GM12878 (cell line): ENCODE results near the gene ZNF678. TPM values are rescaled to one million over a fixed set of nuclear protein-coding genes. Genes with fewer than 3 reads are reported as not detected.

Experiments used
- ATF7 ChIP-seq: fragments of 450-650 bp; IDR thresholded peaks from 2 replicates; pipeline ENCODE4 v1.6.1; 2016; ENCODE audit warnings: low read depth, mild to moderate bottlenecking
- BACH1 ChIP-seq: fragments of 450-650 bp; IDR thresholded peaks from 2 replicates; pipeline ENCODE4 v1.6.1; 2017; ENCODE audit warnings: mild to moderate bottlenecking, borderline replicate concordance
- BHLHE40 ChIP-seq, 2 experiments: fragments of 450-650 bp in 1 of 2; IDR thresholded peaks; 2 replicates each; pipeline ENCODE4 v1.6.1; 2011 to 2017; ENCODE audit warnings: low read depth in 2 of 2, borderline replicate concordance in 1 of 2, improper control_type of control experiment in 1 of 2, low read length in 1 of 2, mild to moderate bottlenecking in 1 of 2
- CREM ChIP-seq: IDR thresholded peaks from 2 replicates; pipeline ENCODE4 v1.6.1; 2014; ENCODE audit warnings: antibody characterized with exemption, low read depth
- FOS ChIP-seq: IDR thresholded peaks from 3 replicates; pipeline ENCODE4 v1.6.1; 2011; ENCODE audit warnings: borderline replicate concordance; ENCODE audit not compliant: insufficient read length; ENCODE audit errors: extremely low read depth
- GABPA ChIP-seq: IDR thresholded peaks from 2 replicates; pipeline ENCODE4 v1.6.1; 2014; ENCODE audit warnings: antibody characterized with exemption, low read depth, mild to moderate bottlenecking, inconsistent platforms
- HCFC1 ChIP-seq: fragments of 150-350 bp; IDR thresholded peaks from 2 replicates; pipeline ENCODE4 v1.6.1; 2014; ENCODE audit warnings: low read length
- IKZF1 ChIP-seq: fragments of 450-650 bp; conservative IDR thresholded peaks from 2 replicates; pipeline ENCODE4 v1.6.1; 2017; ENCODE audit warnings: antibody characterized with exemption, mild to moderate bottlenecking
- MLLT1 ChIP-seq: fragments of 450-650 bp; IDR thresholded peaks from 2 replicates; pipeline ENCODE4 v1.6.1; 2016; ENCODE audit warnings: mild to moderate bottlenecking
- MXI1 ChIP-seq: fragments of 150-350 bp; IDR thresholded peaks from 2 replicates; pipeline ENCODE4 v1.6.1; 2011; ENCODE audit warnings: low read depth, mild to moderate bottlenecking, inconsistent platforms, low read length, improper control_type of control experiment
- NFYB ChIP-seq: IDR thresholded peaks from 2 replicates; pipeline ENCODE4 v1.6.1; 2011; ENCODE audit warnings: low read depth, mild to moderate bottlenecking, low read length, improper control_type of control experiment, moderate library complexity; ENCODE audit not compliant: insufficient read depth
- PAX5 ChIP-seq: IDR thresholded peaks from 2 replicates; pipeline ENCODE4 v1.6.1; 2011; ENCODE audit warnings: low read depth, low read length, borderline replicate concordance
- RCOR1 ChIP-seq: conservative IDR thresholded peaks from 2 replicates; pipeline ENCODE4 v1.6.1; 2012; ENCODE audit warnings: low read depth, low read length, improper control_type of control experiment
- RFX5 ChIP-seq: IDR thresholded peaks from 2 replicates; pipeline ENCODE4 v1.6.1; 2011; ENCODE audit warnings: low read depth, low read length, improper control_type of control experiment
- SREBF1 ChIP-seq: IDR thresholded peaks from 2 replicates; pipeline ENCODE4 v1.6.1; 2012; ENCODE audit warnings: mild to moderate bottlenecking, low read length
- TAF1 ChIP-seq: IDR thresholded peaks from 2 replicates; pipeline ENCODE4 v1.6.1; 2011; ENCODE audit warnings: mild to moderate bottlenecking, low read depth, low read length, borderline replicate concordance
- TARDBP ChIP-seq: IDR thresholded peaks from 2 replicates; pipeline ENCODE4 v1.6.1; 2016; ENCODE audit warnings: borderline replicate concordance
- TCF7 ChIP-seq: IDR thresholded peaks from 2 replicates; pipeline ENCODE4 v1.6.1; 2014; ENCODE audit warnings: antibody characterized with exemption, borderline replicate concordance
- USF1 ChIP-seq: IDR thresholded peaks from 2 replicates; pipeline ENCODE4 v1.6.1; 2011; ENCODE audit warnings: borderline replicate concordance, low read depth, mild to moderate bottlenecking, moderate library complexity, mixed read lengths, low read length; ENCODE audit not compliant: insufficient read depth; ENCODE audit errors: extremely low read length
- ZZZ3 ChIP-seq: IDR thresholded peaks from 2 replicates; pipeline ENCODE4 v1.6.1; 2011; ENCODE audit warnings: low read depth; ENCODE audit not compliant: control insufficient read depth, insufficient read length
- polyA plus RNA-seq, 11 experiments: library from polyadenylated mRNA; depleted of rRNA in 4 of 11; unstranded in 6 of 11; stranded (reverse) in 5 of 11; fragments of >200 nt; fragmentation: Nextera tagmentation in 4 of 11; fragmentation: Illumina TruSeq in 1 of 11; extraction: Ambion mirVana in 4 of 11; extraction: Trizol in 1 of 11; gene quantifications; 1 replicate in 1 of 11; 2 replicates in 10 of 11; pipeline versions ENCODE4 v1.2.1 to v1.2.3, GENCODE V29; 2011 to 2016; ENCODE audit warnings: inconsistent platforms in 2 of 11, missing spikeins in 2 of 11, low read depth in 1 of 11
- total RNA-seq, 4 experiments: library from RNA; depleted of rRNA in 3 of 4; stranded (reverse); fragments of >200 nt in 3 of 4; fragmentation: Illumina TruSeq in 1 of 4; extraction: Trizol in 1 of 4; gene quantifications; 2 replicates each; pipeline versions ENCODE4 v1.2.1 to v1.2.3, GENCODE V29; 2013 to 2021
- TF ChIP-seq, protein P1 (sequence below): fragments of 450-650 bp; IDR thresholded peaks from 2 replicates; pipeline ENCODE4 v1.6.1; 2014; ENCODE audit warnings: mild to moderate bottlenecking
- TF ChIP-seq, protein P2 (sequence below): fragments of 450-650 bp; conservative IDR thresholded peaks from 2 replicates; pipeline ENCODE4 v1.6.1; 2017; ENCODE audit warnings: mild to moderate bottlenecking, moderate library complexity

The ZNF678 gene
- total and polyA plus RNA-seq, 10 of the 15 experiments (the other 5 are each of a cell fraction or from before 2014, with no cell fraction given), result 1.4 to 10.4 (median 3.5) TPM

- TF ChIP-seq TCF7, result no peak
- TF ChIP-seq IKZF1, result peak; percentile 87
- peak; percentile 58 for TF ChIP-seq FOS
- no peak for TF ChIP-seq RCOR1
- TF ChIP-seq GABPA, result peak; percentile 78
- no peak for TF ChIP-seq BACH1
- TF ChIP-seq, protein P1, sequence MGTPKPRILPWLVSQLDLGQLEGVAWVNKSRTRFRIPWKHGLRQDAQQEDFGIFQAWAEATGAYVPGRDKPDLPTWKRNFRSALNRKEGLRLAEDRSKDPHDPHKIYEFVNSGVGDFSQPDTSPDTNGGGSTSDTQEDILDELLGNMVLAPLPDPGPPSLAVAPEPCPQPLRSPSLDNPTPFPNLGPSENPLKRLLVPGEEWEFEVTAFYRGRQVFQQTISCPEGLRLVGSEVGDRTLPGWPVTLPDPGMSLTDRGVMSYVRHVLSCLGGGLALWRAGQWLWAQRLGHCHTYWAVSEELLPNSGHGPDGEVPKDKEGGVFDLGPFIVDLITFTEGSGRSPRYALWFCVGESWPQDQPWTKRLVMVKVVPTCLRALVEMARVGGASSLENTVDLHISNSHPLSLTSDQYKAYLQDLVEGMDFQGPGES, result peak; percentile 66; the same call in 1 of the 2 replicates
- no peak for TF ChIP-seq USF1
- TF ChIP-seq HCFC1, result 0 out of 2 replicates have a peak, but pooled peaks have one; percentile 13
- TF ChIP-seq ZZZ3, result no peak
- TF ChIP-seq SREBF1, result no peak
- peak; percentile 1; the same call in 1 of the 2 replicates for TF ChIP-seq RFX5
- TF ChIP-seq NFYB, result peak; percentile 84
- no peak for TF ChIP-seq PAX5
- TF ChIP-seq BHLHE40 (IDR thresholded peaks at IDR 0.05; ENCODE audit: borderline replicate concordance in 1 of 2, low read depth in 2 of 2, low read length in 1 of 2), result peak in 1 of 2 experiments; percentile 25; a peak in 1 of 4 replicates
- no peak for TF ChIP-seq TARDBP
- TF ChIP-seq CREM, result peak; percentile 43
- peak; percentile 52; the same call in 1 of the 2 replicates for TF ChIP-seq MLLT1
- TF ChIP-seq MXI1, result peak; percentile 16
- TF ChIP-seq, protein P2, sequence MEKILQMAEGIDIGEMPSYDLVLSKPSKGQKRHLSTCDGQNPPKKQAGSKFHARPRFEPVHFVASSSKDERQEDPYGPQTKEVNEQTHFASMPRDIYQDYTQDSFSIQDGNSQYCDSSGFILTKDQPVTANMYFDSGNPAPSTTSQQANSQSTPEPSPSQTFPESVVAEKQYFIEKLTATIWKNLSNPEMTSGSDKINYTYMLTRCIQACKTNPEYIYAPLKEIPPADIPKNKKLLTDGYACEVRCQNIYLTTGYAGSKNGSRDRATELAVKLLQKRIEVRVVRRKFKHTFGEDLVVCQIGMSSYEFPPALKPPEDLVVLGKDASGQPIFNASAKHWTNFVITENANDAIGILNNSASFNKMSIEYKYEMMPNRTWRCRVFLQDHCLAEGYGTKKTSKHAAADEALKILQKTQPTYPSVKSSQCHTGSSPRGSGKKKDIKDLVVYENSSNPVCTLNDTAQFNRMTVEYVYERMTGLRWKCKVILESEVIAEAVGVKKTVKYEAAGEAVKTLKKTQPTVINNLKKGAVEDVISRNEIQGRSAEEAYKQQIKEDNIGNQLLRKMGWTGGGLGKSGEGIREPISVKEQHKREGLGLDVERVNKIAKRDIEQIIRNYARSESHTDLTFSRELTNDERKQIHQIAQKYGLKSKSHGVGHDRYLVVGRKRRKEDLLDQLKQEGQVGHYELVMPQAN, result peak; percentile 97
- TF ChIP-seq TAF1, result peak; percentile 53; the same call in 1 of the 2 replicates
- peak; percentile 78 for TF ChIP-seq ATF7
These were observed at the start of gene ZNF678 (continued) for GRCh38 chr1:227563324-227564201.
